GM21447 (cell line): Measurements from ENCODE around the gene EGLN2.
"Not testable (repeated sequence)": the region's sequence is repeated elsewhere in the genome, so short reads cannot be mapped to it uniquely, and the experiment has no call there.

ENCODE experiments used
- ATAC-seq: cut with Tn5 transposase; IDR thresholded peaks from one replicate; pipeline ENCODE4 v1.9.1; 2021; ENCODE audit not compliant: unreplicated experiment

EGLN2 gene

GRCh38 chr19:40801426-40802299 lies 2.7 kb downstream of the EGLN2 start:
- ATAC-seq, result no peak

DNA sequence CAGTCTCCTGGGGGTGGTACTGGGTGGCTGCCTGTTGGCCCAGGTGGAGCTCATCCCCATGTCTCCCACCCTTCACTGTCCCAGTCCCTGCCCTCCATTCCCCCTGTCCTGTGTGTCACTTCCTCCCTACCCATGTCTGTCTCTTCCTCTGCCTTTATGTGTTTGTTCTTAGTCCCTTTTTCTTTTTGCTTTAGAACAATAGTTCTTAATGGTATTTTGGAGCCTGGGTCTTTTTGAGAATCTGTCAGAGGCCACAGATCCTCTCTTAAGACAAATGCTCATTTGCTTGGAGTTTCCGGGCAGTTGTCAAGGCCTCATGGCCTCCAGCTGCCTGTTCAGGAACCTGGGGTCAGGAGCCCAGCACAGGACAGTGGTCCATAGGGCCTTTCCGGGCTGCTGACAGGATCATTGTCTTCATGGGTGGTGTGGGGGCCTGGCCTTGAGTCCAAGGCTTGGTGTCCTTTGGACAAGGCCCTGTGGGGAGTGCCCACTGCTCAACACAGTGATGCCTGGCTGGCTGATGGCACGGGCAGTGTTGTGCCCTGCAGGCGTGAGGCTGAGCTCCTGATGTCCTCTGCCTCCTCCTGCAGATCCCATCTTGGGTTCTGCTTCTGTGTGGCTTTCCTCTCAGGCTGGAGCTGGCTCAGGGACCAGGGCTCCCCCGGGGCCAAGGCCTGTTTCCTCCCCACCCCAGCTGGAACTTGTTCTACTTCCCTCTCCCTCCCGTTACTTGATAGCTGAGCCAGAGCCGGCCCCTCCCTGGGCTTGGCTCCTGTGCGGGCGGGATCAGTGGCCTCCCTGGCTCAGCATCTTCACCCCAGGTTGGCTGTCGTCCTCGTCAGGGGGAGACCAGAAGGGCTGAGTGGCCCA lies 3.5 kb downstream of the EGLN2 start:
- ATAC-seq, result no peak

DNA sequence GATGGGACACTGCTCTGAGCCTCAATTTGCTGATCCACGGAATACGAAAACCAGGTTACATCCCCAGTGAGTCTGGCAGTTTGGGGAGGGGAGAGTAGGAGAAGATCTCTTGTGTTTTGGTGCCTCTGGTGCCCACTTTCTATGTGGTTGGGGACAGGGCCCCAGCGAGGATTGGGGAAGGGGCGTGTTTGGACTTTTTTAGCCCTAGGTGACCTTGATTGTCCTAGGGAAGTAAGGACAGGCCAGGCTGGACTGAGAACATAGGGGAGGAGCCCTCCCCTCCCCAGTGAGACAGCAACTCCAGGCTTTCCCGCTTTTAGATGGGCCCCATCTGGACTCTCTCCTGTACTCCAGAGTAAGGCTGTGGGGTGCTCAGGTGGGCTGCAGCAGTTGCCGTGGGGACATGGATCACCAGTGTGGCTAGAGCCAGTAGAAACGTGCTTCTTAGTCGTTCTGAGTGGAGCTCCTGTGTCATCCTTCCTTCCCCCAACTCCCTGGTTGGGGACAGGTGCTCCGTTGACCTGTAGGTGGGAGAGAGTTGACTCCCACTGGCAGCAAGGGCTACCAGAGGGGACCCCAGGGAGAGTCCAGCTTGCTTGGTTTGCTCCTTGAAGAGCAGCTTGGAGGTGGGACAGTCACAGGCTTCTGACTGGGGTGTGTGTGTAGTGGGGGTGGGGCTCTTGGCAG lies 4.3 kb downstream of the EGLN2 start:
- no peak for ATAC-seq

DNA sequence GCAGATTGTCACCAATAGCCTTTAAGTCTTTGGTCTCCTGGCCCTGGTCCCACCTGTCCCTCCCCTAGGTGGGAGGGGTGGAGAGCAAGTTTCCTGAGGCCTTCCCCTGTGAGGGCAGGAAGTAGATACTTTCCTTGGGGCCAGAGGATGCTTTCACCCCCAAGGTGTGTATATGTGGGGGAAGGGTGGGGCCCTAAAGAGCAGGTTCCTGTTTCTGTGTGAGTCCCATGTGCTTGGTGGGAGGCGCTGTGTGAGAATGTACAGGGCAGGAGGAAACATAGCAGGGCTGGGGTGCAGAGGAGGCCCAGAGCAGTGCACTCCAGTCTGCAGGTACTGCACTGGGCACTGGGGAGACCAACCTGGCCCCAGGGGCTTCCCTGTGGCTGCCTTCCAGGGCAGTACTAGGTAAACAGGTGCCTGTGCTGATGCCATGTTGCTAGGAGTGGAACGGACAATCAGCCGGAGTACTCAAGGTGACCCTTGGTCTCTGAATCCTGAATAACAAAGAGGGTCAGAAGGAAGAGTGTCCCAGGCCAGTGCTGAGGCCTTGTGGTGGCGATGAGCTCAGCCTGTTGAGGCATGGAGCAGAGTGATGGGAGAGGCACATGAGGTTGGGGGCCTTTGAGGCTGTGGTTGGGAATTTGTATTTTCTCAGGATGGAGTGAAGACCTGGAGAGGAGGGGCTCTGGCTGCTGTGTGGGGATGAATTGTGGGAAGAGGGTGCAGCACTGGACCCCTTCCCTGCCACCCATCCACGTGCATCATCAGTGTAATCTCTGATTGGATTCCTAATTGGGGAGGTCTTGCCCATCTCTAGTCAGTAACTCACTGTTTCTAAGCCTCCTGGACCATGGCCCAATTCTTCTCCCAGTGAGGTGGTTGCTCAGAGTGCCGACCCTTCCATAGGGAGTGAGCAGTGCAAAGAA lies 5.1 kb downstream of the EGLN2 start:
- ATAC-seq, result peak; percentile 31

DNA sequence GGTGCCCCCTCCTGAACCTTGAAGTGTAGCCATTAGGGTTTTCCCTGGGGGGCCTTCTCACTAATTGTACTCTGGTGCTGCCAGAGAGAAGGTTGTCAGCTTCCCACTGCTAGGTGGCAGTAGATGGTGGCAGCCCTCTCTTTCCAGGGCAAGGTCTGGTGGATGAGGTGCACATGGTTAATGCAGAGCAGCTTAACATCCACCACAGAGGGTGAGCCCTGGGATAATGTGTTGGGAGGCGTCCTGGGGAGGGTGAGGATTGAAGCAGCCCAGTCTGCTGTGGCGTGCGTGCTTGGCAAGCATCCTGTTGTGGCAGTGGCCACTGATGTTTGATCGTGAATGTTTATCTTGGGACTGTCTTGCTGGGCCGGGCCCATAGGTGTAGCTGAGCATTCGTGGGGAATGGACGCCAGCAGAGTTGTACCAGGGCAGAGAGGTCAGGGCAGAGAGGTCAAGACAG lies 5.8 kb downstream of the EGLN2 start:
- ATAC-seq, result no peak

DNA sequence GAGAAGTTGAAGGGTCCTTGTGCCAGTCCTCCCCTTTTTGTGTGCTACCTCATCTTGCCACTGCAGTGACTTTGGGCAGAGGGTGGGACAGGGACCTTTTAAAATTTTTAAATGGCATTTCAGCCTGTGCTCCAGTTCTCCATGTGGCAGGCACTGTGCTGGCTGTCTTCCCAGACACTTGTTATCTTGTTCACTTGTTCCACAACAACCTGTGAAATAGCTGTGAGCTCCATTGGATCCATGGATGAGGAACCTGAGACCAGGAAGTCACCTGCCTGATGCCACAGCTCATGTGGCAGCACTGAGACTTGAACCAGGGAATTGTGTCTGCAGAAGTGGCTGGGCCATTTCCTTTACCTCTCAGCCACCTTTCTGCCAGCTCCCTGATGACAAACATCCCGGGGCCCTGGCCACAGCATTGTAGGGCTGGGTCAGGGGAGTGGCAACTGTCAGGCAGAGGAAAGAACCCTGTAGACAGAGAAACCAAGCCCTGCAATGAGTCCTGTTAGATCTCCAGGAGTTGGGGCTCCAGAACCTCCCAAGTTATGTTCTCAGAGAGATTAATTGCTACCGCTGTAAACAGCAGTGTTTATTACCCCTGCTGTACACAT lies 6.4 kb downstream of the EGLN2 start:
- no peak for ATAC-seq

GRCh38 chr19:40806423-40807146 lies 7.6 kb downstream of the EGLN2 start:
- ATAC-seq, result no peak

DNA sequence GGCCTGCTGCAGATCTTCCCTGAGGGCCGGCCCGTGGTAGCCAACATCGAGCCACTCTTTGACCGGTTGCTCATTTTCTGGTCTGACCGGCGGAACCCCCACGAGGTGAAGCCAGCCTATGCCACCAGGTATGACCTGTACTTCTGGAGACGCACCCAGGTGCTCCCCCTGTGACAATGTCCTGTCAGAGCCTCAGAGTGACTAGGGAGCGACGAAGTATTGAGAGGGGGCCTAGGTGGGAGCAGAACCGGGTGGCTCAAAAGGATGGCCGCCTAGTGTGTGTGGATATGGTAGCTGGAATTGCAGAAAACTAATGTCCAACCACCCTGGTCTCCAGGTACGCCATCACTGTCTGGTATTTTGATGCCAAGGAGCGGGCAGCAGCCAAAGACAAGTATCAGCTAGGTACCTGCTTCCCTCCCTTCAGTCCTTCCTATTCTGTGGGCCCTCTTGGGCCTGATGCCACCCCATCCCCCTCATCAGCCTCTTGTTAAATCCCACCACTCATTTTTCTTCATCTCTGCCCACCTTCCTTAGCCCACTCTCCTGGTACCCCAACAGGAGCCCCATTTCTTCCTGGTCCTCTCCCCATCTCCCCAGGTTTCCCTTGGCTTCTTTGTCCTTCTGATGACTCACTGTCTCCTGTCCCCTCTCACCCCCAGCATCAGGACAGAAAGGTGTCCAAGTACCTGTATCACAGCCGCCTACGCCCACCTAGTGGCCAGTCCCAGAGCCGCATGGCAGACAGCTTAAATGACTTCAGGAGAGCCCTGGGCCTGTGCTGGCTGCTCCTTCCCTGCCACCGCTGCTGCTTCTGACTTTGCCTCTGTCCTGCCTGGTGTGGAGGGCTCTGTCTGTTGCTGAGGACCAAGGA lies 8.4 kb downstream of the EGLN2 start:
- ATAC-seq, result no peak

DNA sequence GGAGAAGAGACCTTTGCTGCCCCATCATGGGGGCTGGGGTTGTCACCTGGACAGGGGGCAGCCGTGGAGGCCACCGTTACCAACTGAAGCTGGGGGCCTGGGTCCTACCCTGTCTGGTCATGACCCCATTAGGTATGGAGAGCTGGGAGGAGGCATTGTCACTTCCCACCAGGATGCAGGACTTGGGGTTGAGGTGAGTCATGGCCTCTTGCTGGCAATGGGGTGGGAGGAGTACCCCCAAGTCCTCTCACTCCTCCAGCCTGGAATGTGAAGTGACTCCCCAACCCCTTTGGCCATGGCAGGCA lies 9.0 kb downstream of the EGLN2 start:
- no peak for ATAC-seq

- no peak for ATAC-seq
Observed at GRCh38 chr19:40808497-40808896, 9.5 kb downstream of the EGLN2 start.

DNA sequence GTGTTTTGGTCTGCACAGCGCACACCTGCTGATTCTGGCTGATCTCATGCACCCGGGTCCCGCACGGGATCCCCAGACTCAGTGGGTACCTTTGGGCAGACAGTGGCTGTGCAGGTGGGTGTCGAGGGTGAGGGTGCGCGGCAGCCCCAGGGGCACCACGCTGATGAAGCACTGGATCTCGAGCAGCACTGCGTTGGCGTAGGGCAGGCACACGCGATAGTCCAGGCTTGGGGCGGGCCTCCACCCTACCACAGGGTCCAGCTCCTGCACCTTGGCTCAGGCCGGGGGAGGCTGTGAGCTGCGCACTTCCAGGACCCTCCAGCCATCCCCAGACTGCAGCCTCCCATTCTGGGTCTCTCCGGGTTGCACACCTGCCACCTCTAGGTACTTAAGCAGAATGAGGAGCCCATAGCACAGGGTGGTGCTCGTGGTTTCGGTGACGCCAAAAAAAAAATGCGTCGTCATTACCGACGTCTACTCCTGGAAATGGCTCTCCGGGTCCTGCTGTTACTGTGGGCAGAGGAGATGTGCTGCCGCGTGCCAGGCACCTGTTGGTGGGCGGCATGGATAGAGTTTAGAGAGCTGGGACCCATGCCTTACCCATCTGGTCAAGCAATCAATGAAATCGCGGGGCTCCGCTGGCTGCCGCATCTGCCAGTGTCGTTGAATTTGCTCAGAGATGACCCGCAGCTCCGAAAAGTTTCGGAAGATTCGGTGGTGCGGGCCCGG lies 10.5 kb downstream of the EGLN2 start:
- no peak for ATAC-seq

- ATAC-seq, result no peak
Observed at GRCh38 chr19:40810160-40810559, 11.2 kb downstream of the EGLN2 start.

DNA sequence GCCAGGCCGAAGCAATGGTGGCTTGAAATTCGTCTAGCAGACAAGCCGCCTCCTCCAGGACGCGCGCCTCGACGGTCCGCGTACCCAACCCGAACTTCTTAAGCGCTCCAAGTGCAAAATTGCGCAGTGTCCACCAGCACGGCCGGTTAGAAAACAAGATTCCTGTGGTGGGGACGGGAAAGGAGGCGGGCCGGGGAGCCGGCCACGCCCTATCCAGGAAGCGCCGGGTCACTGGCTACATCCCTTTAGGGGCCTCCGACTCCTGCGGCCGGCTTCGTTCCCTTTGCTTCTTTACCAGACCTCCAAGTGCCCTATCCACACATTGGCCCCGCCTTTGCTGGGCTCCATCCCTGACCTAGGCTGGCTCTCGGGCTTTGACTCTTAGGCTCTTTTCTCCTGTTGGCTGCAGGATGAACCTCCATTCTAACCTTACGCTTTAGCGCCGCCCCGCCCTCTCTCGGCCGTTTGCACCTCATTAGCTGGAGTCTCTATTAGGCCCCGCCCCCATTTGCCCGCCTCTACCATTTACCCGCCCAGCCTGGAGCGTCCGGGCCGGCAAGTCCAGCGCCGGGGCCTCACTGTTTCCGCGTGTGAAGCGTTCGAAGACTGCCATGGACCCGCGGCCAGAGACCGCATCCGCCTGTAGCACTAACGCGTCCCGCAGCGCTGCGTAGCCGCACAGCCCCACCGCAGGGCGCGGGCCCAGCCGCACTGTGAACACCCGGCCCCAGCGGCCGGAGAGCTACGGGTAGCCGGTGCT lies 11.8 kb downstream of the EGLN2 start:
- ATAC-seq, result not testable (repeated sequence)

DNA sequence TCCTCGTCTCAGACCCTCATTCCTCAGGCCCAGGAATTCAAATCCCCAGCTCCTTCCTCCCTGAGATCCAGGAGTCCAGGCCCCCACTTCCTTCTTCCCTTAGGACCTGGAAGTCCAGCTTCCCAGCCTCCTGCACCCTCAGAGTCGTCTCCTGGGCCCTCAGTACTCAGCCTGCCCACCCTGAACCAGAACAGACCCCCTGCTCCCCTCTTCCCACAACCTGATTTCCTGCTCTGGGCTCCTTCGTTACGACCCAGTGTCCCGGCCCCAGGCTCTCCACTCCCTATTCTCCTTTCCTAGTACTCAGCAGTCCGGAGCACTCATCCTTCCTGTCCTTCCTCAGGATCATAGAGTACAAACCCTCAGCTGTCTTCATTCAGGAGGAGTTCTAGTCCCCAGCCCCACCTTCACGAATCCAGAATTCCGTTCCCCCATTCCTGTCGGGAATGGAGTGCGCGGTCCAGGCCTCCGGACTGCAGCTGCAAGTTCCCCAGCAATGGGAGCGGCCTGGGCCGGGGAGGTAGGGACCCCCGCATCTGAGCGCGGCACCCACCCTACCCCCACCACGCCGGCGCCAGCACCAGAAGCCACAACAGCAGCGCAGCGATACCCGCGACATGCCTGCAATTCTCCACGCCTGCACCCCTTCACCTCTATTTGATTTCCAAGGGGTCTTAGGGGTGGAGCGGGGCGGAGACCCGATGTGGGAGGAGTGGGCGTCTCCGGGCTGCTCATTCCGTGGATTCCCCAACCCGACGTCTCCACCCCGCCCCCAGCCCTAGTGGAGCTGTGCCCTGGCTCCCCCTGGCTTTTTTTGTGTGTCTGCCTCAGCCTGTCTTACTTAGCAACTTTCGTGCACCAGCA lies 12.7 kb downstream of the EGLN2 start:
- ATAC-seq, result no peak

- ATAC-seq, result not testable (repeated sequence)
Observed at GRCh38 chr19:40812571-40812970, 13.6 kb downstream of the EGLN2 start.

DNA sequence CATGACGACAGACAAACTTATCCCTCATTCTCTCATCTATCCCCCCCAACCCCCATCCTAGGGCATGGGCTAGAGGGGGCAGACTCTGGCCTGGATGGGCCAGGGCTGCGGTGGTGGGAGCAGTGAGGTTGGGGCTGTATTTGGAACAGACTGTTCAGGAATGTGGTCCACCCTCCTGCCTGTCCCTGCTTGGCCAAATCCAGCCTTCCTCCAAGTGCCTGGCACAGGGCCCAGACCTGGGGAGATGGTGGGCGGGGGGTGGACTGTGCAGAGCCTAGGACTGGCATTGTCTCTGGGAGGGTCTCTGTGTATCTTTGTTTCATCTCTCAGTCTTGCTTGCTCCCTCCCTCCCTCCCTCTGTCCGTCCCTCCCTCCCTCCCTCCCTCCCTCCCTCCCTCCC lies 14.2 kb downstream of the EGLN2 start:
- ATAC-seq, result no peak
